HG02588 (cell line): Measurements from ENCODE around the gene STK33.

Experiments used
- ATAC-seq: cut with Tn5 transposase; IDR thresholded peaks from one replicate; pipeline ENCODE4 v1.9.1; 2021; ENCODE audit warnings: mild to moderate bottlenecking, moderate library complexity; ENCODE audit not compliant: unreplicated experiment

STK33 gene

DNA sequence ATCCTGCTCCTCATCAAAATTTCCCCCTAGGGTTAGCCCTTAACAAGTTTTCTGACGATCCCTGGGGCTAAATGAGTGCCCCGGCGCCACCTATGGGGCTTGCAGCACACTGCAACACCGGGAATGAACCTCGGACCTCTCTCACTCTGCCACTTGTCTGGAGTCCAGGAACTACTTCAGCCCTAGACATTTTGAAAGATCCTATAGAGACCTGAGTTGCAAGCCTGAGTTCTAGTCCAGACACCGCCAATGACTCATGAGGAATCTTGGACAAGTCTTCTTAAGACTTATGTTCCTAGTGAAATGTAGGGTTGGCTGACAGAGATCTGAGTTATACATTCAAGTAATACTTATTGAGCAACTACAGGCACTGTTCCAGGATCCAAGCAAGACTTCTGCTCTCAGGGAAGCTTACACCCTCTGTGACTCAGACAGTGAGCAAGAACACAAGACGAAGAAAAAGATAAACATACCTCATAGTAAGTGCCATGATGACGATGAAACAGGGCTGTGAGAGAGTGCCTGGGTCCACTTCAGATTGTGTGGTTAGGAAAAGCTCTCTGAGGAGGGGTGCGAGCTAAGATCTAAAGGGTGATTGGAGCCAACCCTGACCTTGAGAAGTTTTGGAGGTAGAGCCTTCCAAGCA lies 10.2 kb upstream of the STK33 start:
- peak; percentile 76 for ATAC-seq

GRCh38 chr11:8603696-8604077 lies 9.7 kb upstream of the STK33 start:
- ATAC-seq = no peak

- ATAC-seq = no peak
Observed at GRCh38 chr11:8601376-8602133, 7.5 kb upstream of the STK33 start.

DNA sequence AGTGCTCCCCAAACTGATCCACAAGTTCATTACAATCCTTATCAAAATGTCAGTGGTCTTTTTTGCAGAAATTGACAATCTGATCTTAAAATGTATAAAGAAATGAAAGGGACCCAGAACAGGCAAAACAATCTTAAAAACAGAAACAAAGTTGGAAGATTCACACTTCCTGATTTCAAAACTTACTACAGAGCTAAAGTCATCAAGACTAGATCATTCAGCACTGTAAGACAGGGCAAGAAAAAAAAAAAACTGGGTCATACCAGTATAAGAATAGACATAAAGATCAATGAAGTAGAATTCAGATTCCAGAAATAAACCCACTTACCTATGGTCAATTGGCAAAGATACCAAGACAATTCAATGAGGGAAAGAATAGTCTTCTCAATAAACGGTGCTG lies 4.5 kb upstream of the STK33 start:
- no peak for ATAC-seq

- ATAC-seq = no peak
Observed at GRCh38 chr11:8597182-8597581, 3.2 kb upstream of the STK33 start.

GRCh38 chr11:8596504-8597046 lies 2.5 kb upstream of the STK33 start:
- ATAC-seq = no peak

GRCh38 chr11:8593455-8593854 lies 573 bp downstream of the STK33 start:
- no peak for ATAC-seq

DNA sequence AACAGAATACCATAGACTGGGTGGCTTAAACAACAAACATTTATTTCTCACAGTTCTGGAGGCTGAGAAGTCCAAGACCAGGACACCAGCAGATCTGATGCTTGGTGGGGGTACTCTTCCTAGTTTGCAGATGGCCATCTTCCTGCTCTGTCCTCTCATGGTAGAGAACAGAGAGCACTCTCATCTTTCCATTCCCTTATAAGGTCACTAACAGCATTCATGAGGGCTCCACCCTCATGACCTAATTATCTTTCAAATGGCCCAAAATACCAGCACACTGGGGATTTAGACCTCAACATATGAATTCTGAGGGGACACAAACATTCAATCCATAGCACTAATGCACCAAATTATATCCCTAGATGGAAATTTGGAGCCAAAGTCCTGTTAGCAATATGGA lies 6.1 kb downstream of the STK33 start:
- no peak for ATAC-seq

GRCh38 chr11:8586805-8587204 lies 7.2 kb downstream of the STK33 start:
- ATAC-seq = no peak

DNA sequence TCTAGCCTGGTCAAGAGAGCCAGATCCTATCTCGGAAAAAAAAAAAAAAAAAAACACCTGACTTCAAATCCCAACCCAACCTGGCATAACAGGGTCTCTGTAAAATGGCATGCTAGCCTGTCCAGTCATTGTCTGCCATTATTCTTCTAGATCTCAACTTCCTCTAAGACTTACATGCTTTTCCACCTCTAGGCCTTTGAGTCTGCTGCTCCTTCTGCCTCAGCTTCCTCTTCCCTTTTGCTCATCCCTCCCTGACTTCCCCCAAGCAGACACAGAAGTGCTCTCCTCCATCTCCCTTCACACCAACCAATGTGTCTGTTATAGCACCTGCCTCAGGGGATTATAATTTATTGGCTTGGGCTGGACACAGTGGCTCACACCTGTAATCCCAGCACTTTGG lies 7.8 kb downstream of the STK33 start:
- no peak for ATAC-seq

DNA sequence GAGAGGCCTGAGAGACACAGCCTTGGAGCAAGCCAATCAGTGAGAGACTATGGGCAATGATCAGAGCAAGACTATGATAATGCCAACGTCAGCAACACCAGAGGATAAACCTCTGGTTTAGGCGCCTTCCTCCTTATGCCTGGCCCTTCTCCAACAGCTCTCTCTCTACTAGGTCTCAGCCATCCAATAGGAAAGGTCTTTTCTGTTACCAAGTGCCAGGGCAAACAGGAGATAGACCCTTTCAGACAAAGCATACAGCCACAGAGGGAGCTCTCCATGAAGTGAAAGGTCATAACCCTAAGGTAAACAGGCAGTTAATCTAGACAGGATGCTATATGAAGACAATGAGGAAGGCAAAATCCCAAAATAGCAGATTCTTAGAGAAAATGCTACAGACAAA lies 9.5 kb downstream of the STK33 start:
- no peak for ATAC-seq

DNA sequence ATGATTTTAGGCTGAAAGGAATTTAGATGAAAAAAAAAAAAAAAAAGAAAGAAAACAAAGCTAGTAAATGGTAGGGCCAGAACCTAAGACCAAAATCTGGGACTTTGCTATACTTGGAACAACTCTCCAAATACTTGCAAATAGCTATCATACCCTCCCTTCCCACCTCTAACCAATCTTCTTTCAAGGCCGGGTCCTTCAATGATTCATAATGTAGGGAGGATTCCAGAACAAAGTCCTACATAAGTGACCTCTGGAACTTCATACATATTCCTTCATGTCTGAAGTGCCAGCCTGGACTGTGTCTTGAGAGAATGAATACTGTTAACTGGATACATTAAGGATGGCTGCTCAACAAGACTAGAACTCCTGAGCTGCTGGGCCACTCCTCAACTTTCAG lies 9.9 kb downstream of the STK33 start:
- no peak for ATAC-seq

GRCh38 chr11:8581300-8581699 lies 12.7 kb downstream of the STK33 start:
- no peak for ATAC-seq

GRCh38 chr11:8577791-8578581 lies 16.0 kb downstream of the STK33 start:
- no peak for ATAC-seq

DNA sequence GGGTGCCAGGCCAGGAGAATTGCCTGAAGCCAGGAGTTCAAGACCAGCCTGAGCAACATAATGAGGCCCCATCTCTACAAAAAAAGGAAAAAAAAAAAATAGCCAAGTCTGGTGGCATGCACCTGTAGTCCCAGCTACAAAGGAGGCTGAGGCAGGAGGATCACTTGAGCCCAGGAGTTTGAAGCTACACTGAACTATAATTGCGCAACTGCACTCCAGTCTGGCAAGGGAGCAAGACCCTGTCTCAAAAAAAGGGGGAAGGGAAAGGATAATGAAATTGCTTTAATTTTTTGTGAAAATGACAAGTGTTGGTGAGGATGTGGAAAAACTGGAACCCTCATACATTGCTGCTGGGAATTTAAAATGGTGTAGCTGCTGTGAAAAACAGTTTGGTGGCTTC lies 19.2 kb downstream of the STK33 start:
- no peak for ATAC-seq

DNA sequence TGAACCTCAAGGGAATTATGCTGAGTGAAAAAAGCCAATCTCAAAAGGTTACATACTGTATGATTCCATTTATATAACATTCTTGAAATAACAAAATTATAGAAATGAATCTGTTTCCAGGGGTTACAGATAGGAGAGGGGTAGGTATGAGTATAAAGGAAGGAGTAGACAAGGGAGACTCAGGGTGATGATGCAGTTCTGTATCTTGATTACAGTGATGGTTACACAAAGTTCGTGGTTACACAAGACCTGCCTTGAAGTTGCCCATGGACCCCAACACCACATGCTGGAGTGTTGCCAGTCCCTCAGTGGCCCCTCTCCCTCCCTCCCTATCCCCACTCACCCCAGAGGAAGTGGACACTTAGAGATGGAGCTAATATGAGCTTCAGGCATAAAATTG lies 20.3 kb downstream of the STK33 start:
- no peak for ATAC-seq

GRCh38 chr11:8567602-8568198 lies 26.3 kb downstream of the STK33 start:
- no peak for ATAC-seq

- ATAC-seq = no peak
Observed at GRCh38 chr11:8566613-8567210, 27.3 kb downstream of the STK33 start.

- ATAC-seq = no peak
Observed at GRCh38 chr11:8564526-8564925, 29.5 kb downstream of the STK33 start.

DNA sequence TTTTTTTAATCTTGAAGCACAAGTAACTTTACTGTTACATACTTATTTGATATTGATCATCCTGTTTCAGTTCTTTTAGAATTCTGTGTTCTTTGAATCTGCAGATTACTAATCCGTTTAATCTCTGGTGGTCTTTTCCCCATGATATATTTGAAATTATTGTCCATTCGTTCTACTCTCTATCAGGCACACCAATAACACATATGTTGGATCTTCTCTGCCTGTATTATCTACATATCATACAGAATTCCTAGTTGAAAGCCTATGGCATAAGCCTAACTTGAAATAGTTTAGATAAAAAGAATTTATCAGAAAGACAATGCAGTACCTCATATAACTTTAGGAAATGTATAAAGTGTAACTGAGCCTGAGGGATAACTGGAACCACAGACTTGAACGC lies 32.6 kb downstream of the STK33 start:
- no peak for ATAC-seq

GRCh38 chr11:8558436-8558835 lies 35.6 kb downstream of the STK33 start:
- ATAC-seq = no peak
